GM18502 (cell line): ENCODE measurements around the gene RAD23B.

Experiments
- ATAC-seq: cut with Tn5 transposase; IDR thresholded peaks from one replicate; pipeline ENCODE4 v1.9.1; 2021; ENCODE audit warnings: mild to moderate bottlenecking; ENCODE audit not compliant: unreplicated experiment, poor library complexity

RAD23B gene

DNA sequence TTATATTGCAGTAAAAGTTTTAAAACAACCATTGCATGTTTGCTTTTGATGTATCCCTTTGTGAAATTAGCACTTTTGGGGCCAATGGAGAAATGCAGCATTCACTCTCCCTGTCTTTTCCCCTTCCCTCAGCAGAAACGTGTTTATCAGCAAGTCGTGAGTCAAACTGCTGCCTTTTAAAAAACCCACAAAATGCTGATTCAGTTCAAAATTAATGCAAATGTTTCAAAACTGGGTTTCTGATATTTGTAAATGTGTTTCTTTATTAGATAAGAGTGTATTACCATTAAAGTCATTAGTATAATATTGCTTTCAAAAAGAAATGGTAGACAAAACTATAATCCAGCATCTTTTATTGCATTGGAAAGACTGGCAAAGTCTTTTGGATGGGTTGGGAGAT lies 47.3 kb downstream of the RAD23B start:
- no peak for ATAC-seq

GRCh38 chr9:107332883-107333282 lies 49.8 kb downstream of the RAD23B start:
- ATAC-seq, result no peak

DNA sequence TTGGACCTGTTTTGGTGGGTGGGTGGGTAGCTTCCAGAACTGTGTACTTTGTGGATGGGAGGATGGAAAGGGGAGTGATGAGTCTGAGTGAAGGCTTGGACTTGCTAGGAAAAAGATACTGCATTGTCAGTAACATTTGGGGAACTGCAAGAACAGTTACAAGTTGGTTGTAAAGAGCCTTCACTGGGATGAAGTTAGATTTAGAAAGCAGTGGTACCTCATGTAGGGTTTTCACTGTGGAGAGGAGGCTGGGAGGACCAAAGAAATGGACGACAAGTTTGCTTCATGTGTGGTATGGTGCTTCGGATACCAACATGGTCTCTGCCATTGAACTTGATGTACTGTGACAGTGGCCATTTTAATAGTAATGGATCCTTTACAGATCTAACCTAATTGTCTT lies 50.3 kb downstream of the RAD23B start:
- ATAC-seq, result no peak

DNA sequence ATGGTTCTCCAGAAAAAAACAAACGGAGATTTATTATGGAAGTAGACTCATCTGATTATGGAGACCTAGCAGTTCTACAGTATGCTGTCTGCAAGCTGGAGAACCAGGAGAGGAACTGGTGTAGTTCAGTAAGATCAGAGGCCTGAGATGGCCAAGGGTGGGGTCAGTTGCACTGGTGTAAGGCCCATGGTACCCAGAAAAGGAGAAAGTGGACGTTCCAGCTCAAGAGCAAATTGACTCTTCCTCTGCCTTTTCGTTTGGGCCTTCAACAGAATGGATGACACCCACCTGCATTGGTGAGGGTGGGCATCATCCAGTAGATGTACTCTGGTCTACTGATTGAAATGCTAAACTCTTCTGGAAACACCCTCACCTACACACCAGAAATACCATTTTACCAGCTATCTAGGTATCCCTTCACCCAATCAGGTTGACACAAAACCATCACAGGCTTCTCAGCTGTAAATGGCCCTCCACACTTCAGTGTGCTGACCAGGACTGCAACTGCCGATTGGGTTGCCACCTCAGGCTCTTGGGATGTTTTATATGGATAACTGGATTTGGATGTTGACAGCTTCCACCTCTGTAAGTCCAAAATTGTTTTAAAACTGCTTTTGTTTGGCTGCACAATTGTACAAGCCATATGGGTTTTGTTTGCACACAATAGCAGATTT lies 51.2 kb downstream of the RAD23B start:
- no peak for ATAC-seq

GRCh38 chr9:107335331-107335730 lies 52.3 kb downstream of the RAD23B start:
- ATAC-seq, result no peak

DNA sequence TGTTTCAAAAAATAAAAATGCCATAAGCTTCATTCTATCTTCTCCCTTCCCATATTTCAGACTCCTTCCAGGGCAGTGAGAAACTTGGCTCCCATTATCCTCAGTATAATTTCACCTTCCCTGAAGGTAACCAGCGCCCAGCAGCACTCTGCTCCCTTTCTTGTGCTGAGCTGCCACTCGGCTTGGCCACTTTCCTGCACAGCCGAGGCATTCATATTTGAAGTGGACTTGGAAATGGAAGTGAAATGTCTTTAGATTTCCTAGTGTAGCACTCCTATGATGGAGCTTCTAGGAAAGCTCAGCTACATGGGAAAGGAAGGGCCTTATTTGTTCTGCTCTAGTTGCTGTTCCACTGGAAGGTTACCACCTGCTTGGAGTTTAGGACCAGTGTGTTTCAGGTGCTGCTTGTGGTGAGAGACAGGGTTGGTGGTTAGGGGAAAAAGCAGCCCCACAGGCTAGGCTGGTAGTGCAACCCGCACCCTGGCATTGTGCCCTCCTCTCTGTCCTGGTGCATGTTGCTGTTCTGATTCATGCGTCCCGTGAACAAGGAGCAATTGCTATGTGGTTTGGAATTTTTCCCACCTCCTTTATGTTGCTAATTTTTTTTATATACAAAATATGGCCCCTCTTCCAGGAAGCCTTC lies 53.8 kb downstream of the RAD23B start:
- no peak for ATAC-seq

GRCh38 chr9:107337676-107338590 lies 54.9 kb downstream of the RAD23B start:
- no peak for ATAC-seq

GRCh38 chr9:107338911-107339659 lies 56.0 kb downstream of the RAD23B start:
- no peak for ATAC-seq

DNA sequence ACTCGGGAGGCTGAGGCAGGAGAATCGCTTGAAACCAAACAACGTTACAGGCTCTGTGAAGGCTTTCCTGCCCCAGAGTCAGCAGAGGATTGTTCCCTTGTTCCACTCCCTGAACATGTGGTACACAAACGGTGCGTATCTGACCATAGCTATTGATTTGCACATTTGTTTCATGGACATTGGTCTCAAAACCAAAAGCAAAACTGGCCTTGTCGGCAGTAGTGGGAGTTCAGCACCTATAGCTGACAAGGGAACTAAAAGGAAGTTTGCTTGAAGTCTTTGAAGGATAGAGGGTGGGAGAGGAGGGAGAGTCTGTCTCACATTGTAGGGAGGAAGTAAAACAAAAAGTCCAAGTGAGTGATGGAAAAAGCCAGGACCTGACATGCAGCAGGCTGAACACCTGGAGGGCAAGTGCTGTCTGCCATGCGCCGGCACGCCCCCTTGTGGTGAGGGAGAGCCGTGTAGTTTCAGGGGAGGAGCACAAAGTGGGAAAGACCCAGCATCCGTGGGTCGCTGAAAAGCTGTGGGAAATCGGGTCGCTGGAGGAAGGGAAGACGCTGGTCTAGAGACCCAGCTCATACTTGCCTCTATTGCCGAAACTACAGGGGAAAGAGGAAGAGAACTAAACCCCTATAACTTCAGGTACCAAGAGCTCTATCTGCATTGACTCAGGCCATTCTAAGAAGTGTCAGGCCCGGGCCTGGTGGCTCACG lies 58.0 kb downstream of the RAD23B start:
- peak; percentile 85 for ATAC-seq

DNA sequence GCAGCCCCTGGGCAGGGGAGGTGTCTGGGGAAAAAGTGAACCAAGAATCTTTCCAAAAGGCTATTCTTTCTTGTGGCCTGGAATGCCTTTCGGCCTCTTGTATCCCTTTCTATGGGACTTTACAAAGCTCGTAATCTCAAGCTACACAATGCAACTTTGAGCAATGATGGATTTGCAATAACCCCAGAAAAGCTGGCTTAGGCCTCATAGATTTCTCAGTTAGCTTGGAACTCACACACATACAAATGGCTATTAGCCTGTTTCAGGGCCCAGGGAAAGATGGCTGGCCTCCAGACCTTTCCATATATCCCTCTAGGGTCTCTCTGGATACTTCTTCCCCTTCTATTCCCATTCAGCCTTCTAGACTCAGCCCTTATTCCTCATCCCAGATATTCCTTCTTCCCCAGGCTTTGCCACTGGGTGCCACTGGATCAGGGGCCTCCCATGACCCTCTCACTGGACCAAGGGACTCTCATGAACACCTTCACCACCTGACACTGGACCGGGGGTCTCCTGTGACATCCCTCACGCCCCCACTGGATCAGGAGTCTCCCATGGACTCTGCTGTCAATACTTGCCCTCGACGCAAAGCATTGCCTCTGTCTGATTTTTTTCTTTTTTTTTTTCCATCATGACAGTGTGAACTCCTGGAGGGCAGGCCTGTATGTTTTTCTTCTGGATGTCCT lies 59.5 kb downstream of the RAD23B start:
- ATAC-seq, result no peak

DNA sequence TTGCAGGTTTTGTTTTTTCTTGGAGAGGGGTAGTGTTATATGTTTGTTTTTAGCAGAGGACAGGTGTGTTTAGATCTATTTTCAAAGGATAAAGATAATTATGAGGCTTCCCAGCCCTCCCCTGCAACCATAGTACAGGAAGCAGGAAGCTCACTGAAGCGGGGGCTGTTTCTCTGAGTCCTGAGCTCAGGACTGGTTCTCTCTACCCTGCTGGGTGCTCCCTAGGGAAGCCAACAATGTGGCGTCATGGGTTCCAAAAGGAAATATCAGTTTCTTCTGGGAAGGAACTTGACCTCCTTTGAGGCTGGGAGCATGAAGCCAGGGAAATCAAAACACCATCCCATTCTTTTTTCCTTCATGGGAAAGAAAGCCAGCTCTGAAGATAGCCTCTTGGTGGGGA lies 62.2 kb downstream of the RAD23B start:
- no peak for ATAC-seq

GRCh38 chr9:107348836-107349235 lies 65.8 kb downstream of the RAD23B start:
- no peak for ATAC-seq

- no peak for ATAC-seq
Measured at GRCh38 chr9:107350443-107350842, 67.4 kb downstream of the RAD23B start.

DNA sequence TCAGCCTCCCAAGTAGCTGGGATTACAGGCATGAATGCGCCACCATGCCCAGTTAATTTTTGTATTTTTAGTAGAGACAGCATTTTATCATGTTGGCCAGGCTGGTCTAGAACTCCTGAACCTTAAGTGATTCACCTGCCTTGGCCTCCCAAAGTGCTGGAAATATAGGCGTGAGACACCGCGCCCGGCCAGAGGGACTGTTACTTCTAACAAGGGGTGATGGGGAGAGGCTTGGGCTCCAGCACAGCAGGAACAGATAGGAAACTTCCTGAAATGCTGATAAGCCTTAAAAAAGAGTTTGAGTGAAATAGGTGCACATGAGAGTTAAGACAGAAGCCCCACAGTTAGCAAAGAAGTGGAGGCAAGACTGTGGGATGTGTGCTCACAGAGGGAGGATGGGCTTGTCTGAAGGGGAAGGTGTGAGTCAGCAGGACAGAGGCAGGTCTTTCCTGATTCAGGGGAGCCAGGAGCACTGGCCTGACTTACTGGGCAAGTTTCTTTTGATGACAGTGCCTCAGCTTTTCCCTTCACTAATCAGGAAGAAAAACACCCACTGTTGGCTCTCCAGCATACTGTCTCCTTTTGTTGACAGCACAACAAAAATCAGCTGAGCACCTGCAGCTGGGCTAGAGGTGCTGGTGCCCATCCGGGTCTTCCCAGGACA lies 68.4 kb downstream of the RAD23B start:
- ATAC-seq, result no peak

DNA sequence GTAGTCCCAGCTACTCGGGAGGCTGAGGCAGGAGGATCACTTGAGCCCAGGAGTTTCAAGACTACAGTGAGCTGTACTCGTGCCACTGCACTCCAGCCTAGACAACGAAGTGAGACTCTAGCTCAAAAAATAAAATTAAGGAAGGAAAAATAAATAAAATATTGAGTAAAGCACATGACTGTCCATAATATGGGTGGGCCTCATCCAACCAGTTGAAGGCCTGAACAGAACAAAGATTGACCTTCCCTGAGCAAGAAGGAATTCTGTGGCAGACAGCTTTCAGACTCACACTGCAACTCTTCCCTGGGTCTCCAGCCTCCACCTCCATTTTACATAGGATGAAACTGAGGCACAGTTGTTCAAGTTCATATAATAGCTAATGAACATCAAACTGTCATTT lies 72.3 kb downstream of the RAD23B start:
- no peak for ATAC-seq

DNA sequence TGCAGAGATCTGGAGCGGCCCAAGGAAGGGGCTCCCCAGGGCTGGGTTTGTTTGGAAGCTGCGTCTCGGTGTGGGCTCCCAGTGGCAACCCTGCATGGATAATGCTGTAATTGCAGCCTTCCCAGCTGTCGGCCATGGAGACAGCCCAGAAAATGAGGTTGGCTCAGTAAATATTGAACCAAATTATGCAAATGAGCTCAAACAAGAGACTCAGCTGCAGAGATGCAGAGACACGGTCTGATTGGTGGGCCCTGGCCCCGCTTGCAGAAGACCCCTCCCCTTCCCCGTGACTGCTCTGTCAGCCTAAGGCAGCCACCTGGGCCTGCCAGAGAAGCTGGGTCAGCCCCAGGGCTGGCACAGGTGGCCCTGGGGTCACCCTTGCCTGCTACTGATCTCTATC lies 75.9 kb downstream of the RAD23B start:
- no peak for ATAC-seq

GRCh38 chr9:107360098-107360497 lies 77.0 kb downstream of the RAD23B start:
- ATAC-seq, result no peak

- no peak for ATAC-seq
Measured at GRCh38 chr9:107361816-107362215, 78.7 kb downstream of the RAD23B start.
